ENCODE results near the gene THAP12.
A peak's percentile ranks its signal among the peaks of the same experiment; 100 is the strongest.

- TF ChIP-seq CTCF (IDR thresholded peaks at IDR 0.05; ENCODE audit: low read depth, low read length, missing input control) (no peak), ATF3 (IDR thresholded peaks at IDR 0.05) (no peak), YY1 (IDR thresholded peaks at IDR 0.05) (peak; percentile 56), MAX (IDR thresholded peaks at IDR 0.05) (peak; percentile 62), SP1 (IDR thresholded peaks at IDR 0.05) (peak; percentile 91), RAD21 (IDR thresholded peaks at IDR 0.05) (peak in 1 of 2 donors; percentile 5)
These were observed 5.0 kb upstream of the THAP12 start for GRCh38 chr11:76385903-76386302.

All from liver (tissue), 3 donors.